Measurements from ENCODE around the gene CRYBB3.

CRYBB3 gene

DNA sequence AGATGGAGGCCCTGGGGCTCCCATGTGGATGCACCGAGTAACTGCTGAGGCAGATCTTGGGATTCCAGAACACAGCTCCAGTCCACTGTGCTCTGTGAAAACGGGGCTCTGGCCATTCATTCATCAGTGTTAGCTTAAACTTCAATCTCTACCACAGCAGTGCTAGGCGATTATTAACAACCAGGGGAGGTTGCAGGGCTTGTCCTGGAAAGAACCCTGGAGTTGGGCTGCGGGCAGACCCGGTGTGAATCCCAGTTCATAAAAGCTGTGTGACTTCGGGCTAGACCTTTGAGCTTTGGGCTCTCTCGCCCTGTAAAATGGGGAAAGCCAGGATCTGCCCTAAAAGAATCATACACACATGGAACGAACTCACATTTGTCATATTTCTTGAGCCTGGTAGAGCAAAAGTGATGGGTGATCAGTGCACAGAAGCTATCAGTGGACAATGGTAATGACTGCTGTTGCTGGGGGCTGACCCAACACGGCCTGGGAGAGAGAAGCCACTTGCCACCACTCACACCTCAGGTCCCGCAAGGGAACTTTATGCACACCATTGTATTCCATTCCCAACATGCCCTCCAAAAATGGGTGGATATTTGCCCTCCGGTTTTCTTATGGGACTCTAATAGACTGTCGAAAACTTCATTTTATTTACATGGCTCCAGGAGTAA is 15.6 kb upstream of the CRYBB3 start:
- TF ChIP-seq, protein P1, sequence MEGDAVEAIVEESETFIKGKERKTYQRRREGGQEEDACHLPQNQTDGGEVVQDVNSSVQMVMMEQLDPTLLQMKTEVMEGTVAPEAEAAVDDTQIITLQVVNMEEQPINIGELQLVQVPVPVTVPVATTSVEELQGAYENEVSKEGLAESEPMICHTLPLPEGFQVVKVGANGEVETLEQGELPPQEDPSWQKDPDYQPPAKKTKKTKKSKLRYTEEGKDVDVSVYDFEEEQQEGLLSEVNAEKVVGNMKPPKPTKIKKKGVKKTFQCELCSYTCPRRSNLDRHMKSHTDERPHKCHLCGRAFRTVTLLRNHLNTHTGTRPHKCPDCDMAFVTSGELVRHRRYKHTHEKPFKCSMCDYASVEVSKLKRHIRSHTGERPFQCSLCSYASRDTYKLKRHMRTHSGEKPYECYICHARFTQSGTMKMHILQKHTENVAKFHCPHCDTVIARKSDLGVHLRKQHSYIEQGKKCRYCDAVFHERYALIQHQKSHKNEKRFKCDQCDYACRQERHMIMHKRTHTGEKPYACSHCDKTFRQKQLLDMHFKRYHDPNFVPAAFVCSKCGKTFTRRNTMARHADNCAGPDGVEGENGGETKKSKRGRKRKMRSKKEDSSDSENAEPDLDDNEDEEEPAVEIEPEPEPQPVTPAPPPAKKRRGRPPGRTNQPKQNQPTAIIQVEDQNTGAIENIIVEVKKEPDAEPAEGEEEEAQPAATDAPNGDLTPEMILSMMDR (IDR thresholded peaks at IDR 0.05; ENCODE audit: insufficient read depth, missing control alignments): no peak
- no peak for DNase-seq (ENCODE audit: insufficient read length, low spot score)
- FAIRE-seq: no peak

DNA sequence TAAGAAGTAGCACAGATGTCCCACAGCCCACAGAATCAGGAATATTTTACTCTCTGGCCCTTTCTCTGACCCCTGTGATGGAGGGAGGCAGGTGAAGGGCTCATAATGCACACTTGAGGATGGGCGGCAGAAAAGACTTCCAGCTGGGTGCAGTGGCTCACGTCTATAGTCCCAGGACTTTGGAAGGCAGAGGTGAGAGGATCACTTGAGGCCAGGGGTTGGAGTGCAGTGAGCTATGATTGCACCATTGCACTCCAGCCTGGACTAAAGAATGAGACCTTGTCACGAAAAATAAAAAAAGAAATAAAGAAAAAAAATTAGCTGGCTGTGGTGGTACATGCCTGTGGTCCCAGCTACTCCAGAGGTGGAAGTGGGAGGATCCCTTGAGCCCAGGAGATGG is 13.5 kb upstream of the CRYBB3 start:
- no peak for DNase-seq (ENCODE audit: insufficient read length, low spot score)
- FAIRE-seq: no peak
- TF ChIP-seq, protein P1 (IDR thresholded peaks at IDR 0.05; ENCODE audit: insufficient read depth, missing control alignments): no peak

DNA sequence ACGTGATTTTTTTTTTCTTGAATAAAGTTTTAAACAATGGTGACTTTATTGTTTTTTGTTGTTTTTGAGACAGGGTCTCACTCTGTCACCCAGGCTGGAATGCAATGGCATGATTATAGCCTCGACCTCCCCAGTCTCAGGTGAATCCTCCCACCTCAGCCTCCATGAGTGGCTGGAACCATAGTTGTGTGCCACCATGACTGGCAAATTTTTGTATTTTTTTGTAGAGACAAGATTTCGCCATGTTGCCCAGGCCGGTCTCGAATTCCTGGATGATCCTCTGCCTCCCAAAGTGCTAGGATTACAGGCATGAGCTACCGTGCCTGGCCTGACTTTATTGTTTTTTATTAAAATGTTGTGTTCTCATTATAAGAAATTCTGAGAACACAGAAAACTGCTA is 12.2 kb upstream of the CRYBB3 start:
- TF ChIP-seq, protein P1 (IDR thresholded peaks at IDR 0.05; ENCODE audit: insufficient read depth, missing control alignments): no peak
- no peak for DNase-seq (ENCODE audit: insufficient read length, low spot score)
- no peak for FAIRE-seq

DNA sequence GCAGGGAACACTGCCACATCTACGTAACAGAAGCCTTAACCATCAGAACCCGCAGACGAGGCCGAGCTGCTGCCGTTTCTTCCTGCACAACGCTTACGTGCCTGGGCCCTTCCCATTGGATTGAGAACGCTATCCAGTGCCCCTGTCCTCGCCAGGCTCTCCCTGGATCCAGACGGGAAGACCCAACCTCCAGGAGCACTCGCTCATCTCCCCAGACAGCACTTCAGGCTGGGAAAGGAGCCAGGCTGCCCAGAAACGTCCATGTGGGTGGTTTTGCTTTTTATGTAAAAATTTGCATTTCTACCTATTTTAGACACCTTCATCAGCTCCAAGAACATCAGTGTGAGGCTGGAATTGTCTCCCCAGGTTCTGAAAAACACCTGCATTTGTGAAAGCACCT is 7.3 kb upstream of the CRYBB3 start:
- DNase-seq (ENCODE audit: insufficient read length, low spot score): no peak
- FAIRE-seq: no peak
- TF ChIP-seq, protein P1 (IDR thresholded peaks at IDR 0.05; ENCODE audit: insufficient read depth, missing control alignments): no peak

DNA sequence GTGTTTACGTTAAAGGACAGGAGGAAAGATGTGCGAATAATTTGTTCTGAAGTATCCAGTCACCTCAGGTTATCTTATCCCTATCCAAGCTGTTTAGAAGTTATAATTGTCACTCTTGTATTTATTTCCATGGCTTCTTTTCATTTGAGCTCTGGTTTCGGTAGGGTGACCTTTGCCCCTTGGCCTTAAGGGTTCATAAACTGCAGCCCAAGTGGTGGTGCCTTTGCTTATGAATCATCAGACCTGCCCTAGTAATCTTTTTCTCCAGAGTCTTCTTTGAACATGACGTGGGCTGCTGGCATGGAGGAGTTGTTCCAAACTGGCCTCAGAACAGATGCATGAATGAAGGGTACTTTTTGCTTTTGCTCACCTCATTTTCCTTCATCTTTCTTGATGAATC is 6.5 kb upstream of the CRYBB3 start:
- DNase-seq (ENCODE audit: insufficient read length, low spot score) (no peak), FAIRE-seq (no peak)
- TF ChIP-seq, protein P1 (IDR thresholded peaks at IDR 0.05; ENCODE audit: insufficient read depth, missing control alignments): no peak

DNA sequence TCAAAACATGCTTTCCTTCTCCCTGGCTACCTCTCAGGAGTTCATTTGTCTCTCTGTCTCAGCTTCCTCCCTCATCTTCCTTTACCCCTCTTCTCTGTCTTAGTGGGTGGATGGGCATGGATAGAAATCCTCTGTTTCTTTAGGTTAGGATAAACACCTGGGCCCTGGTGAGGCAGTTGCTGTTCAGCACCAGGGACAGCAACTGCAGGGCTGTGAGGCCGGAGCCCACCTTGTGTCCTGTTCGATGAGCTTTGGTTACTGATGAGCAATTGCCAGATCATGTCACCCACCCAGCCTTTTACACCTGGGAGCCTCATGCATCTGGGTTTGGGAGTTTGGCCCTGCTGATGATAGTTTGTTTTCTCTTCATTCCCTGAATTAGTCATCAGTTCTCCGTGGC is 6.1 kb upstream of the CRYBB3 start:
- TF ChIP-seq, protein P1 (IDR thresholded peaks at IDR 0.05; ENCODE audit: insufficient read depth, missing control alignments): no peak
- DNase-seq (ENCODE audit: insufficient read length, low spot score): no peak
- no peak for FAIRE-seq

DNA sequence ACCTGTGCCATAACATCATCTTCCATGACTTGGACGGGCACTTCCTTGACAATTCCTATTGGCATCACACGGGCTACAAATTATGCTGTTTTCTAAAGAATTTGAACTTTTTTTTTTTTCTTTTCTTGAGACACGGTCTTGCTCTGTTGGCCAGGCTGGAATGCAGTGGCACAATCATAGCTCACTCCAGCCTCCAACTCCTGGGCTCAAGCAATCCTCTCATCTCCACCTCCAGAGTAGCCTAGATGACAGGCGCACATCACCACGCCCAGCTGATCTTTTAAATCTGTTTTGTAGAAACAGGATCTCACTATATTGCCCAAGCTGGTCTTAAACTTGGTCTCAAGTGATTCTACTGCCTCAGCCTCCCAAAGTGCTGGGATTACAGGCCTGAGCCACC is 3.3 kb upstream of the CRYBB3 start:
- DNase-seq (ENCODE audit: insufficient read length, low spot score) (no peak), FAIRE-seq (no peak)
- TF ChIP-seq, protein P1 (IDR thresholded peaks at IDR 0.05; ENCODE audit: insufficient read depth, missing control alignments): no peak

Data from D721Med (cell line).